ENCODE data around the gene SNX9. TPM values are rescaled to one million over a fixed set of nuclear protein-coding genes. Genes with fewer than 3 reads are reported as not detected.

SNX9 gene
- total and polyA plus RNA-seq, 9 donors = 20.2 to 36.9 (median 27.1) TPM

DNA sequence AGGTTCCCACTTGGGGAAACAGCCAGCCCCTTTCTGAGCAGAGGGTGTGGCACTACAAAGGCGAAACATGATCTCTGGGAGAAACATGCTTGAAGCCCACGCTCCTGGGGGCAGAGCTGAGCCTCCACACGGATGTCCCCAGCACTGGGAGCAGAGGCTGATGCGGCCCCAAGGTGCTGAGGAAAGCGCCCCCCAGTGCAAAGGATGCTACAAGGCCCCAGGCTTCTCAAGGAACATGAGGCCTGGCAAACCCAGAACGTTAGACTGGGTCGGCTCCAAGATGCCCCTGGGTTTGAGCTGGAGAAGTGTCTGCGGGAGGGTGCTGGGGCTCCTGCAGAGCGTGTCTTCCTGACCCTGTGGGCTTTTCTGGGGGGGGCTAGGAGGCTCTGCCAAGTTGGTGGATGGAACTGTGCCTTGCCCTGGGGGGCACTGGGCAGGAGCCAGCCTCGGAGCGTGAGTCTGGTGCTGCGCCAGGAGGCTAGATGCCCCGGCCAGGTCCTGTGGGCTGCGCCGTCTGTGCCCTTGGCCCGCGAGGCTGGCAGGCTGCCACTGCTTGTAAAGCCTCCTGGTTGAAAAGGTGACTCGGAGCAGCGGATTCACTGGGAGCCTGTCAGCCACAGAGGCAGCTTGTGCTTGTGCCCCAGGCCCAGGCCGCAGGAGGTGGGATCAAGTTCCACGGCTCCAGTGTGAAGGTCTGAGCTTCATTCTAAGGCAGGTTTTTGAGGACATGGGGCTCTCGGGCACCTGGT, 166.7 kb downstream of the SNX9 start:
- Histone ChIP-seq H3K27ac (ENCODE audit: low read length) (peak overlapping the region; percentile 29), H3K4me1 (ENCODE audit: control insufficient read depth, insufficient read depth, low read length) (peaks cover 49% of the 10 kb centered on the region), H3K27me3 (ENCODE audit: control insufficient read depth, insufficient read depth, low read length) (no peaks in the 10 kb centered on the region), H3K36me3 (ENCODE audit: control insufficient read depth, insufficient read depth, low read length) (no peaks in the 10 kb centered on the region), H3K4me3 (ENCODE audit: low read length) (no peak overlapping the region), H3K9me3 (replicated peaks; ENCODE audit: control insufficient read depth, low read depth, low read length) (no peaks in the 10 kb centered on the region)
- WGBS (ENCODE audit: insufficient coverage) = 61% methylated on average over 21 of the region's 22 CpGs
- DNase-seq = peak; percentile 63

DNA sequence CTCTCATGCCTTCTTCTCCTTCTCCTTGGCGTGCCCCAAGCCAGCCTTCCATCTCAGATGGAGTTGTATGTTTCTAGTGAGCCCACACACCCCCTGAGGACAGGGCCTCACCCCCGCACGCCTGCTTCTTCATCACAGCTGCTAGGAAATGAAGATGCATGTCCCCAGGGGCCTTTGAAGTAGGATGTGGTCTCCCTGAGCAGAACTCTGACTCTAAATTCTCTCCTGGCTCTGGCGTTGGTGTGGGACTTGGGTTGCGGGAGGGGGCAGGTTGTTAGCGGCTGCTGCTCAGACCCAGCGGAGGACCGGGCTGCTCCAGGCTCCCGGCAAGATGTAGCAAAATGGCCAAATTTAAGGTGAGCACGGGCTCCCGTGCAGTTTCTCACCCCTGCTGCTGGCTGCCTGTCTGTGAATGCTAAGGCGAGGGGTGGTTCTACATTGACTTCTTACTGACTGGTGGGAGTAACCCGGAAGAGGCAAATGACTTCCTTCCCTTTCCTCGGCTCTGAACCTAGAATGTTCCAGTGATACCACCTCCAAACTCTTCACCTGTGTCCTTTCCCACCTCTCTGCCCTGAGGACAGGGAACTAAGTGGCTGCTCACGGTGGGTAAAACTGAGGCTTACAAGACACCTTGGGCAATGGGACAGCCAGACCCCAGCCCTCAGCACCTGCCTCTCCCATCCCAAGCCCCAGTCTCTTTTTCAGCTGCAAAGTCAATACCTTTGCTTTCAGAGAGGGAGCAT, 167.4 kb downstream of the SNX9 start:
- H3K9me3 ChIP-seq (replicated peaks; ENCODE audit: control insufficient read depth, low read depth, low read length) = no peaks in the 10 kb centered on the region
- 54% methylated on average over 8 of the region's 15 CpGs for WGBS (ENCODE audit: insufficient coverage)
- no peaks in the 10 kb centered on the region for H3K36me3 ChIP-seq (ENCODE audit: control insufficient read depth, insufficient read depth, low read length)
- H3K27me3 ChIP-seq (ENCODE audit: control insufficient read depth, insufficient read depth, low read length) = no peaks in the 10 kb centered on the region
- peak; percentile 37 for DNase-seq
- H3K4me1 ChIP-seq (ENCODE audit: control insufficient read depth, insufficient read depth, low read length) = peaks cover 44% of the 10 kb centered on the region
- H3K4me3 ChIP-seq (ENCODE audit: low read length) = no peak overlapping the region
- no peak overlapping the region for H3K27ac ChIP-seq (ENCODE audit: low read length)

GRCh38 chr6:157991067-157991432, 168.0 kb downstream of the SNX9 start:
- WGBS (ENCODE audit: insufficient coverage) = 89% methylated on average over 8 of the region's 11 CpGs

DNA sequence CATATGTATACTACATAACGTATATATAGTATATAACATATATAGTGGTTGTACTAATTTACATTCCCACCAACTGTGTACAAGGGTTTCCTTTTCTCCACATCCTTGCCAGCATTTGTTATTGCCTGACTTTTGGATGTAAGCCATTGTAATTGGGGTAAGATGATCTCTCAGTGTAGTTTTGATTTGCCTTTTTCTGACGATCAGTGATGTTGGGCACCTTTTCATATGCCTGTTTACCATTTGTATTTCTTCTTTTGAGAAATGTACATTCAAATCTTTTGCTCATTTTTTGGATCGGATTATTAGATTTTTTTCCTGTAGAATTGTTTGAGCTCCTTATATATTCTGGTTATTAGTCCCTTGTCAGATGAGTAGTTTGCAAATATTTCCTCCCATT, 170.0 kb downstream of the SNX9 start:
- DNase-seq = no peak
- no peak overlapping the region for H3K4me3 ChIP-seq (ENCODE audit: low read length)
- H3K4me1 ChIP-seq (ENCODE audit: control insufficient read depth, insufficient read depth, low read length) = peaks cover 38% of the 10 kb centered on the region
- H3K27ac ChIP-seq (ENCODE audit: low read length) = no peak overlapping the region
- no CpG with 5 or more reads among the region's 3 CpGs for WGBS (ENCODE audit: insufficient coverage)
- peaks cover 3% of the 10 kb centered on the region for H3K36me3 ChIP-seq (ENCODE audit: control insufficient read depth, insufficient read depth, low read length)
- no peaks in the 10 kb centered on the region for H3K27me3 ChIP-seq (ENCODE audit: control insufficient read depth, insufficient read depth, low read length)
- H3K9me3 ChIP-seq (replicated peaks; ENCODE audit: control insufficient read depth, low read depth, low read length) = no peaks in the 10 kb centered on the region

More at GRCh38 chr6:157991067-157991432, 168.0 kb downstream of the SNX9 start:
- Histone ChIP-seq H3K4me3 (ENCODE audit: low read length) (no peak overlapping the region), H3K27me3 (ENCODE audit: control insufficient read depth, insufficient read depth, low read length) (no peaks in the 10 kb centered on the region), H3K4me1 (ENCODE audit: control insufficient read depth, insufficient read depth, low read length) (peaks cover 38% of the 10 kb centered on the region), H3K9me3 (replicated peaks; ENCODE audit: control insufficient read depth, low read depth, low read length) (no peaks in the 10 kb centered on the region), H3K27ac (ENCODE audit: low read length) (no peak overlapping the region), H3K36me3 (ENCODE audit: control insufficient read depth, insufficient read depth, low read length) (no peaks in the 10 kb centered on the region)
- DNase-seq = no peak

DNA sequence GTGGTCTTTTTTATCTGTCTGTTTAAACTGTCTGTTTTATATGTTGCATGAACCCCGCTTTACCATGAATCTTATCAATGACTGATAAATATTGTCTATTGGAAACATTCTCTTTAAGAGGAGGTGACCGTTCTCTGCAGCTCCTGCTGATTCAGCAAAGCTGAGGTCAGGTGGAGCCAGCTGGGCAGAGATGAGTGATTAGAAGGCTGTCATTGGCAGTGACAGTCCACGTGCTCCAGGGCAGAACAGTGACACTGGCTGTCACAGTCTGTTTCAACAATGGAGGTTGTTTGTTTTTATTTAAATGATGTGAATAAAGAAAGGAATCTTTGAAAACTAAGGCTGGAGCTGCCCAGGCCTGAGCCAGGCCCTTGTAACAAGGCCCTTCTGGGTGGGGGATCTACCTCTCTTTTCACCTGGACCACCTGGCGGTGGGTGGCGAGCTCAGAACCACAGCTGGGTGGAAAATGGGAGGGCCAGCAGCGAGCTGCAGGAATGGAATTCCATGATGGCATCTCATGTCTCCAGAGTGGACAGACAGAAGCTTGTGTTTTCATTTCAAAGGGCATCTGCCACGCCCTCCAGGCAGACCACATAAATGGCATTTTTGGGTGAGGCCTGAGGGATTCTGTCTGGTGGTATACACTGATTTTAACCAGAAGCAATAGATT, 171.2 kb downstream of the SNX9 start:
- H3K9me3 ChIP-seq (replicated peaks; ENCODE audit: control insufficient read depth, low read depth, low read length) = no peaks in the 10 kb centered on the region
- no peak overlapping the region for H3K4me3 ChIP-seq (ENCODE audit: low read length)
- peaks cover 4% of the 10 kb centered on the region for H3K36me3 ChIP-seq (ENCODE audit: control insufficient read depth, insufficient read depth, low read length)
- no peak overlapping the region for H3K27ac ChIP-seq (ENCODE audit: low read length)
- no peak for DNase-seq
- no peaks in the 10 kb centered on the region for H3K27me3 ChIP-seq (ENCODE audit: control insufficient read depth, insufficient read depth, low read length)
- peaks cover 34% of the 10 kb centered on the region for H3K4me1 ChIP-seq (ENCODE audit: control insufficient read depth, insufficient read depth, low read length)
- 90% methylated on average over 3 of the region's 7 CpGs for WGBS (ENCODE audit: insufficient coverage)

Other genes starting within 250 kb of the SNX9 start
- 8.7 TPM for gene SYNJ2, start 158.6 kb downstream of the SNX9 start, total RNA-seq
- 10 to 100 TPM in 4 of 8 donors, 1 to 10 TPM in 4; 7.7 to 11.3 (median 10.1) TPM for gene SYNJ2, start 158.6 kb downstream of the SNX9 start, polyA plus RNA-seq (ENCODE audit: insufficient read depth in 1 of 8, insufficient read length in 8 of 8, low replicate concordance in 1 of 8)